ENCODE data around the gene MSANTD2.

The MSANTD2 gene

DNA sequence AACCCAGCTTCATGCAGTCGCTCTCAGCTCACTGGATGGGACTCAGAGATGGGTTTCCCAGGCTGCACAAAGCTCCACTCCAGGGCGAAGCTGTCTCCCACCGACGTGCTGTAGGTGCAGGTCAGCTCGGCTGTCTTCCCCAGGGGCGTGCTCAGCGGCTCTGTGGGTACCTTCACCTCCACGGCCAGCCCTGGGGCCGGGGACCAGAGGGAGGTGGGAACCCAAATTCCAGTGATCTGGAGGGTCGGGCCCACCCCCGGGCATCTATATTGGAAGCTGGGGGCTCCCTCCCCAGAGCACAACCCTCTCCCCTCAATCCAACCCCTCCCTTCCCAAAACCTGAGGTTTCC, 48.8 kb downstream of the MSANTD2 start:
- Histone ChIP-seq H3K4me1 (ENCODE audit: control insufficient read depth, insufficient read depth, low read length) (peaks cover 8% of the 10 kb centered on the region), H3K9me3 (ENCODE audit: control insufficient read depth, low read length) (no peaks in the 10 kb centered on the region), H3K4me3 (ENCODE audit: low read length) (no peak overlapping the region), H3K27me3 (replicated peaks; ENCODE audit: control insufficient read depth, insufficient read depth, low read length) (peaks cover 73% of the 10 kb centered on the region), H3K9ac (ENCODE audit: low read length) (no peak overlapping the region), H3K36me3 (ENCODE audit: control insufficient read depth, insufficient read depth, low read length, severe bottlenecking) (no peaks in the 10 kb centered on the region)
- DNase-seq (ENCODE audit: low read depth), result no peak

GRCh38 chr11:124749912-124750311, 50.3 kb downstream of the MSANTD2 start:
- Histone ChIP-seq H3K9me3 (ENCODE audit: control insufficient read depth, low read length) (no peaks in the 10 kb centered on the region), H3K4me1 (ENCODE audit: control insufficient read depth, insufficient read depth, low read length) (peaks cover 11% of the 10 kb centered on the region), H3K36me3 (ENCODE audit: control insufficient read depth, insufficient read depth, low read length, severe bottlenecking) (no peaks in the 10 kb centered on the region), H3K4me3 (ENCODE audit: low read length) (no peak overlapping the region), H3K27me3 (replicated peaks; ENCODE audit: control insufficient read depth, insufficient read depth, low read length) (peaks cover 82% of the 10 kb centered on the region), H3K9ac (ENCODE audit: low read length) (no peak overlapping the region)
- DNase-seq (ENCODE audit: low read depth), result no peak

DNA sequence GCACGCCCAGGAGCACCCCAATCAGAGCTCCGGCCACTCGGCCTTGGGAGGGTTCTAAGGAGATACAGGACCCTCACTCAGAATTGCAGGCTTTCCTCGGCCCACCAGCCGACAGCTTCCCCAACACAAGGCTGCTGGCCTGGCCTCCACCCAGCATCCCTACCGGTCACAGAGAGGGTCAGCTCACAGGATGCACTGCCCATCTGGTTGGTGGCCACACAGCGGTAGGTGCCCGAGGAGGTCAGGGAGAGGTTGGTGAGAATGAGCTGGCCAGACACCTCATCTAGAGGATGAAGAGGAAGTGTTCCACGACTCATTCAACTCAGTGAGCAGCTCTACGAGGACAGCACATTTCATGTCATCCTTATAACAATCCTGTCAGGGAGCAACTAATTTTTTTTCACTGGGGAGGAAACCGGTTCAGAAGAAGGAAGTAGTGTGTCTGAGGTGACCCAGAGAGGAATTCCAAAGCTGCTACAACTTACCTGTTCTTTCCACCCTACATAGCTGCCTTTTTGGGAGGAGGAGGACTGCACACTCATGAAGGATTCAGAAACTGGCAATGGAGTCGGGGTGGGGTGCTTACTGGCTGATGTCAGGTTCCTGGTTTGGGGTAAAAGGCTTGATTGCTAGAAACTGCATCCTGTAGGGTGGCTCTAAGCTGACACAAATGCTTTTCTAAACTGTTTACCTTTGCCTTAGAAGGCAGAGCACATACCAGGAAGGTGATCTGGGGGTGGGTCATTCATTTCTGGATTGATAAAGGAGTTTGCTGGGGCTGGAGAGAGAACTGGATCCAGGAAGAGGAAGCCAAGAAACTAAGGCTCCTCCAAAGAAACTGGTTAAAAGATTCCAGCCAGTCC, 51.5 kb downstream of the MSANTD2 start:
- H3K27me3 ChIP-seq (replicated peaks; ENCODE audit: control insufficient read depth, insufficient read depth, low read length), result peaks cover 87% of the 10 kb centered on the region
- no peak for DNase-seq (ENCODE audit: low read depth)
- H3K4me3 ChIP-seq (ENCODE audit: low read length), result no peak overlapping the region
- H3K9me3 ChIP-seq (ENCODE audit: control insufficient read depth, low read length), result no peaks in the 10 kb centered on the region
- no peak overlapping the region for H3K9ac ChIP-seq (ENCODE audit: low read length)
- H3K4me1 ChIP-seq (ENCODE audit: control insufficient read depth, insufficient read depth, low read length), result peaks cover 8% of the 10 kb centered on the region
- H3K36me3 ChIP-seq (ENCODE audit: control insufficient read depth, insufficient read depth, low read length, severe bottlenecking), result no peaks in the 10 kb centered on the region

GRCh38 chr11:124748100-124748418, 52.1 kb downstream of the MSANTD2 start:
- Histone ChIP-seq H3K27me3 (replicated peaks; ENCODE audit: control insufficient read depth, insufficient read depth, low read length) (peaks cover 87% of the 10 kb centered on the region), H3K36me3 (ENCODE audit: control insufficient read depth, insufficient read depth, low read length, severe bottlenecking) (no peaks in the 10 kb centered on the region), H3K4me1 (ENCODE audit: control insufficient read depth, insufficient read depth, low read length) (peaks cover 8% of the 10 kb centered on the region), H3K9me3 (ENCODE audit: control insufficient read depth, low read length) (no peaks in the 10 kb centered on the region), H3K4me3 (ENCODE audit: low read length) (no peak overlapping the region), H3K9ac (ENCODE audit: low read length) (no peak overlapping the region)
- DNase-seq (ENCODE audit: low read depth), result no peak

- no peak for DNase-seq (ENCODE audit: low read depth)
- Histone ChIP-seq H3K27me3 (replicated peaks; ENCODE audit: control insufficient read depth, insufficient read depth, low read length) (peaks cover 88% of the 10 kb centered on the region), H3K4me3 (ENCODE audit: low read length) (no peak overlapping the region), H3K4me1 (ENCODE audit: control insufficient read depth, insufficient read depth, low read length) (peaks cover 8% of the 10 kb centered on the region), H3K36me3 (ENCODE audit: control insufficient read depth, insufficient read depth, low read length, severe bottlenecking) (no peaks in the 10 kb centered on the region), H3K9ac (ENCODE audit: low read length) (no peak overlapping the region), H3K9me3 (ENCODE audit: control insufficient read depth, low read length) (no peaks in the 10 kb centered on the region)
These were observed 52.7 kb downstream of the MSANTD2 start for GRCh38 chr11:124747406-124748099.

DNA sequence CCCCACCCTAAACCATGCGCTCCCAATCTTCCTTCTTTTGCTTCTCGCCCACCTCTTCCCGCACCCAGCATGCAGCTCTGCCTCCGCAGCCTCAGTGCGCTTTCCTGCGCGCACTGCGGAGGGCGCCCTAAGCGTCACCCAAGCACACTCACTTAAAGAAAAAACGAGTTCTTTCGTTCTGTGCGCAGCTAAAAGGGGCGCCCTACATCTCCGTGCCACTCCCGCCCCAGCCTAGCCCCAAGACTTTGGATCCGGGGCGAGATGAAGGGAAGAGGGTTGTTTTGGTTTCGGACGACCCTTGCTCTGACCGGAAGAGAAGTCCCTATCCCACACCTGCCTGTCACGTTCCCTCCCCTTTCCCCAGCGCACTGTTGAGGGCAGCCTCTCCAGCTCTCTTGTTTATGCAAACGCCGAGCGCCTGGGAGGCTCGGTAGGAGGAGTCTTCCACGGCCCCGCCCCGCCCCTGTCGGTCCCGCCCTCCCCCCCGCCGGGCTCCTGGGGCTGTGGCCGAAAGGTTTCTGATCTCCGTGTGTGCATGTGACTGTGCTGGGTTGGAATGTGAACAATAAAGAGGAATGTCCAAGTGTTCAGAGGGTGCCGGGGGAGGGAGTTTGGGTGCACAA, 53.5 kb downstream of the MSANTD2 start:
- Histone ChIP-seq H3K27me3 (replicated peaks; ENCODE audit: control insufficient read depth, insufficient read depth, low read length) (peaks cover 88% of the 10 kb centered on the region), H3K4me3 (ENCODE audit: low read length) (peak overlapping the region; percentile 81), H3K9me3 (ENCODE audit: control insufficient read depth, low read length) (no peaks in the 10 kb centered on the region), H3K36me3 (ENCODE audit: control insufficient read depth, insufficient read depth, low read length, severe bottlenecking) (no peaks in the 10 kb centered on the region), H3K9ac (ENCODE audit: low read length) (peak overlapping the region; percentile 49), H3K4me1 (ENCODE audit: control insufficient read depth, insufficient read depth, low read length) (peaks cover 8% of the 10 kb centered on the region)
- DNase-seq (ENCODE audit: low read depth), result peak; percentile 58

DNA sequence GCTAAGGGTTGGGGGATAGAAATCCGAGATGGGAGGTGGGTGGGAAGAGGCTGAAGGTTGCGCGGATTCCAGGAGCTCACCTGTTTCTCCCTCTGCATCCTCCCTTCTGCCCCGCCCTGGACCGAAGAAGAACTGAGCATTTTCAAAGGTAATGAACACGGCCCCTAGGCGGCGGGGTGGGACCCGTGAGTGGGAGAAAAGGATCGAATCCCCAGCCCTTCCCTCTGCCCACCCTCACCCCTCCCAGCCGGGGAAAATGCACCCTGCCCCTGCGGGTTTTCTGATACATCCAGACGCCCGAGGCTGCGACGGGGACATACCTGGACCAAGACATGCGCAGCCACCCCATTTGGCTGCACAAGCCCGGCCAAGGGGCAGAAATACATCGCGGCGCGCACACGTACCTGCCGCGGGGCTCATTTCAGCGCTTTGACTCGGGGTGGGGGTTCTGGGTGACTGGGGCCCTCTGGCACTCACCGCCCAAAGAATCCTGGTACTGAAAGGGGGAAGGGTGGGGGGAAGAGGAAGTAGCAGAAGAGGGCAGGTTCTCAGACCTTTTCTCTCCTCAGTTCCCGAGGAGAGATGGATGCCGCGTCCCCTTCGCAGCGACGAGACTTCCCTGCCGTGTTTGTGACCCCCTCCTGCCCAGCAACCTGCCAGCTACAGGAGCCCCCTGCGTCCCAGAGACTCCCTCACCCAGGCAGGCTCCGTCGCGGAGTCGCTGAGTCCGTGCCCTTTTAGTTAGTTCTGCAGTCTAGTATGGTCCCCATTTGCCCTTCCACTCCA, 54.2 kb downstream of the MSANTD2 start:
- Histone ChIP-seq H3K4me3 (ENCODE audit: low read length) (peak overlapping the region; percentile 81), H3K9me3 (ENCODE audit: control insufficient read depth, low read length) (no peaks in the 10 kb centered on the region), H3K9ac (ENCODE audit: low read length) (peak overlapping the region; percentile 49), H3K27me3 (replicated peaks; ENCODE audit: control insufficient read depth, insufficient read depth, low read length) (peaks cover 88% of the 10 kb centered on the region), H3K36me3 (ENCODE audit: control insufficient read depth, insufficient read depth, low read length, severe bottlenecking) (no peaks in the 10 kb centered on the region), H3K4me1 (ENCODE audit: control insufficient read depth, insufficient read depth, low read length) (peaks cover 8% of the 10 kb centered on the region)
- no peak for DNase-seq (ENCODE audit: low read depth)

- Histone ChIP-seq H3K4me3 (ENCODE audit: low read length) (no peak overlapping the region), H3K4me1 (ENCODE audit: control insufficient read depth, insufficient read depth, low read length) (peaks cover 8% of the 10 kb centered on the region), H3K9ac (ENCODE audit: low read length) (no peak overlapping the region), H3K36me3 (ENCODE audit: control insufficient read depth, insufficient read depth, low read length, severe bottlenecking) (no peaks in the 10 kb centered on the region), H3K9me3 (ENCODE audit: control insufficient read depth, low read length) (no peaks in the 10 kb centered on the region), H3K27me3 (replicated peaks; ENCODE audit: control insufficient read depth, insufficient read depth, low read length) (peaks cover 90% of the 10 kb centered on the region)
- no peak for DNase-seq (ENCODE audit: low read depth)
These were observed 54.9 kb downstream of the MSANTD2 start for GRCh38 chr11:124745270-124745834.

DNA sequence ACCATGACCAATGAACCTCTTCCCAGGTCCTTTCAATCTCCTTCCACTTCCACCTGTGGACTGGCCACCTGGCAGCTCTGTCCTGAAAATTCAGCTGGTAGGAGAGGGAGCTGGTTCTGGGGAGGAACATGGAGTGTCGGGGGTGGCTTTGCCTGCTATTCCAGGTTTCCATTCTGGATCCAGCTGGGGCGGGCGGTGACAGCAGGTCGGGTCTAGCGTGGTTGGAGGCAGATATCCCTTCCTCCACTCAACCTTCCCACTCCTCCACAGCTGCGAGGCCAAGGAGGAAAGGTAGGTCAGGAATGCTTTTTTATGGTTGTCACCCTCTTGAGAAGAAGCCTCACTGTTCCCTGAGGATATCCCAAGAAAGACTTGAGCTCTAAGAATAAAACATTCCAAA, 57.2 kb downstream of the MSANTD2 start:
- H3K4me3 ChIP-seq (ENCODE audit: low read length), result no peak overlapping the region
- no peak for DNase-seq (ENCODE audit: low read depth)
- peaks cover 13% of the 10 kb centered on the region for H3K4me1 ChIP-seq (ENCODE audit: control insufficient read depth, insufficient read depth, low read length)
- no peaks in the 10 kb centered on the region for H3K36me3 ChIP-seq (ENCODE audit: control insufficient read depth, insufficient read depth, low read length, severe bottlenecking)
- no peaks in the 10 kb centered on the region for H3K9me3 ChIP-seq (ENCODE audit: control insufficient read depth, low read length)
- no peak overlapping the region for H3K9ac ChIP-seq (ENCODE audit: low read length)
- peaks cover 91% of the 10 kb centered on the region for H3K27me3 ChIP-seq (replicated peaks; ENCODE audit: control insufficient read depth, insufficient read depth, low read length)

- no peak overlapping the region for H3K9ac ChIP-seq (ENCODE audit: low read length)
- no peak for DNase-seq (ENCODE audit: low read depth)
- H3K4me3 ChIP-seq (ENCODE audit: low read length), result no peak overlapping the region
- peaks cover 13% of the 10 kb centered on the region for H3K4me1 ChIP-seq (ENCODE audit: control insufficient read depth, insufficient read depth, low read length)
- H3K27me3 ChIP-seq (replicated peaks; ENCODE audit: control insufficient read depth, insufficient read depth, low read length), result peaks cover 93% of the 10 kb centered on the region
- H3K36me3 ChIP-seq (ENCODE audit: control insufficient read depth, insufficient read depth, low read length, severe bottlenecking), result no peaks in the 10 kb centered on the region
- no peaks in the 10 kb centered on the region for H3K9me3 ChIP-seq (ENCODE audit: control insufficient read depth, low read length)
These were observed 57.7 kb downstream of the MSANTD2 start for GRCh38 chr11:124742555-124742954.
